NCI-H510A treated with DMSO at 0.1 percent for 48 hours (cell line): Measurements from ENCODE around the gene SWAP70.
"Not testable (repeated sequence)": the region's sequence is repeated elsewhere in the genome, so short reads cannot be mapped to it uniquely, and the experiment has no call there.

Experiments used
- DNase-seq: peaks from one replicate; lab custom pipeline; 2025; lab: John Stamatoyannopoulos, UW

Gene SWAP70

DNA sequence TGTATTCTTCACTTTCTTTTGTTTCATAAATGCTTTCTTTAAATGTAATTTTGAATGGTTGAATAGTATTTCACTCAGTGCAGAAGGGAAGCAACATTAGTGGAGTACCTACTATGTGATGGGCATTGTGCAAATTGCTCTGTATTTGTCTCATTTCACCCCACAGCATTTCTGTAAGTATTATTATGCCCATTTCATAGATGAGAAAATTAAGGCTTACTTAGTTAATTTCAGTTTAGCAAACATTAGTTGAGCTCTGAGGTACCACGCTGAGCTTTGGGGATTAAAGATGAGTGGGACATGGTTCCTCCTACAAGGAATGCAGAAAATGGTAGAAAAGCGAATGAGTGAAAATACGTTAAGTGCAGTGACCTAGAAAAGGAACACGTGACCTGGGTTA, 58.1 kb downstream of the SWAP70 start:
- DNase-seq = no peak

DNA sequence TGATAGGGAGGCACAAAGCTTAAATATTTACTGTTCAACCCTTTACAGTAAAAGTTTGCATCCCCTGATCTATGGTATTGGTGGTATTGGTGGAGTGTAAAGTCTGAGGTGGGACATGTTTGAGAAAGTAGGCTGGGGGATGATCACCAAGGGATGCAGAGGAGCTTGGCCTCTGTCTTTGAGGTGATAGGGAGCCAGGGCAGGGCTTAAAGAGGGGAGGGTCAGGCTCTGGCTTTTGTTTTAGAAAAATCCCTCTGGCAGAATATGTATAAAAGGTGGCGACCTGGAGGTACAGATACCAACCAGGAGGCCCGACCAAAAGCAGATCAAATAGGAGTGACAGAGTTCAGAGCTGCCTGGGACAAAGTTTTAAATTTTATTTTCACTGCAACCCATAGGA, 59.0 kb downstream of the SWAP70 start:
- DNase-seq = no peak

DNA sequence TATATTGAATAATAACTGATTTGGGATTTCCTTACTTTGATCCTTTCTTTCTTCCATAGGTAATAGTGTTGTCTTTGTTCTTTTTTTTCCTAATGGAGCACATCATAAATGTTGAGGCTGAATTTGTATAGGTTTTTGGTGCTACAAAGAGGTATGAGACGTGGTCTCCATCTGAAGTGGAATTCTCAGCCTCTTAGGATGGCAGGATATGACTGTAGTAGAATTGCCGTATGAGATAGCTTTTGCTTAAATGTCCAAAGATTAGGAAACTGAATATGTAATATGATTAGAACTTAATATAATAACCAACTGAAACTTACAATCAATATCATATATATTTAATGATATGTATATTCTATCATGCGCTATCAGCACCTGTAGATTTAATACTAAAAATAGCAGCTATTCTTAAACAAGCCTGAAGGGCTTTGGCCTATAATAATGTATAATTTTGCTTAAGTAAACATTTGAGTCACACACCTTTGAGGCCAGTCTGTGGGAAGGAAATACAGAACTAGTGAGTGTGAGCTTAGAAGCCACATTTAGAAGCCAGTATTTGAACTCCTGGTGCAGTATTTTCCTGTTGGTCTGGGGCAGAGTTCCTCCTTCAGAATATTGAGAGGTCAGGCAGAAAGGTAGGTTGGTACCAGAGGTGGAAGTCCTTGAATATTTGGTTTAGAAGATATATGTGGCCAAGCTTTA, 62.6 kb downstream of the SWAP70 start:
- DNase-seq = no peak

DNA sequence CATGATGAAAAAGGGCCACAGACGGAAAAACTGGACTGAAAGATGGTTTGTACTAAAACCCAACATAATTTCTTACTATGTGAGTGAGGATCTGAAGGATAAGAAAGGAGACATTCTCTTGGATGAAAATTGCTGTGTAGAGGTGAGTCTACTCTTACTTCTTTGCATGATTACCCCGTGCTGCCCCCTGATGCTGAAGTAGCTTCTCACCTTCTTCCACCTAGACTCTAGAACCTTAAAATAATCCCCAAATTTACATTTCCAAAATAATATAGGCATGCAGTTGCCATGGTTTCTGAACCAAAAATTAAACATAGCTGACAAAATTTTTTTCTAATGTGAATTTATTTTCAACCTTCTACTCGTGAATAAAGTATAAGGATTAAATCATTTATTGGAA, 64.2 kb downstream of the SWAP70 start:
- DNase-seq = no peak

DNA sequence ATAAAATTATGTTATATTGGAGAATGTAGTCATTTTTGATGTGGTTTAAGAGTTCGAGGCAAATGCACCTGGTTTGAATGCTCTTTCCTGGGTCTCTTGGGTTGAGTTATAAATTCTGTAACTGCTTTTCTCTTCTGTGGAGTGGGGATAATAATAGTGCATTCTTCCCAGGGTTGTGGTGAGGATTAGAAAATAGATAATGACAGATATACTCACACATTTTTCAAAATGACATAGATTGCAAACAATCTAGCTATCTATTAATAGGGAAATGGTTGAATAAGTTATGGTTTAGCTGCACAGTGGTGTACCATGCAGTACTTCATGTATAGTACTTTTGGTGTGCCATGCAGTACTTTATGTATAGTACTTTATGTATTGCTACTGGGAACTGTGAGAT, 67.4 kb downstream of the SWAP70 start:
- no peak for DNase-seq

DNA sequence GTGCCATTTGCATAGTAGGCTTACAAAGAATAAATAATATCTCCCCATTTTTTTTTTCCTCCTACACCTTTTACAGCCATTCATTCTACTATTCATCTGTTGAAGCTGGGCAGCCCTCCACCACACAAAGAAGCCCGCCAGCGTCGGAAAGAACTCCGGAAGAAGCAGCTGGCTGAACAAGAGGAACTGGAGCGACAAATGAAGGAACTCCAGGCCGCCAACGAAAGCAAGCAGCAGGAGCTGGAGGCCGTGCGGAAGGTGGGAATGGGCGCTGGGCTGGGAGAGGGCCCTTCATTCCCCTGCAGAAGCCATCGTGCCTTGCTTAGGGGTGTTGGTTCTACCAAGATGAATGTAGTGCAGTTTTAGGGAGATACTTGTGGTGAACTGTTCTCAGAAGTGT, 68.6 kb downstream of the SWAP70 start:
- DNase-seq = no peak

DNA sequence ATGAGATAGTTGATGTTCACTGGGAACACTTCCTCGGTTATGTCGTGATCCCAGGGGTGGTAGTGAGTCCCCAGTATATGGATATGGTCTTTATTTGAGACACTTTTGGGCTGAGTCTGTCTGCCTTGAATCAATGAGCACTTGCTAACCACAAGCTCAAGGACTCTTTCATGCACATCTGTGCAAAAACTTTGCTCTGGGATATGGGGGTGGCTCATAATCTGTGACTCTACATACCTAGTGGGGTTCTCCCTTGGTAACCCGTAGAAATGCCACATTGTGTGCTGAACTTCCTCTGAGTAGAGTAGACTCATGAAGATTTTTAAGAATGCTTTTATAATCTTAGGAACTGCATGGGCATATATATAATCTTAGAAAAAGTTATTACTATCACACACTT, 69.3 kb downstream of the SWAP70 start:
- no peak for DNase-seq

- DNase-seq = no peak
Observed at GRCh38 chr11:9735236-9735635, 71.4 kb downstream of the SWAP70 start.

- no peak for DNase-seq
Observed at GRCh38 chr11:9735919-9736318, 72.0 kb downstream of the SWAP70 start.

- no peak for DNase-seq
Observed at GRCh38 chr11:9736365-9736764, 72.5 kb downstream of the SWAP70 start.

- DNase-seq = peak; percentile 58
Observed at GRCh38 chr11:9738116-9738515, 74.2 kb downstream of the SWAP70 start.

GRCh38 chr11:9738707-9739106, 74.8 kb downstream of the SWAP70 start:
- DNase-seq = no peak

- DNase-seq = no peak
Observed at GRCh38 chr11:9739123-9739900, 75.4 kb downstream of the SWAP70 start.

DNA sequence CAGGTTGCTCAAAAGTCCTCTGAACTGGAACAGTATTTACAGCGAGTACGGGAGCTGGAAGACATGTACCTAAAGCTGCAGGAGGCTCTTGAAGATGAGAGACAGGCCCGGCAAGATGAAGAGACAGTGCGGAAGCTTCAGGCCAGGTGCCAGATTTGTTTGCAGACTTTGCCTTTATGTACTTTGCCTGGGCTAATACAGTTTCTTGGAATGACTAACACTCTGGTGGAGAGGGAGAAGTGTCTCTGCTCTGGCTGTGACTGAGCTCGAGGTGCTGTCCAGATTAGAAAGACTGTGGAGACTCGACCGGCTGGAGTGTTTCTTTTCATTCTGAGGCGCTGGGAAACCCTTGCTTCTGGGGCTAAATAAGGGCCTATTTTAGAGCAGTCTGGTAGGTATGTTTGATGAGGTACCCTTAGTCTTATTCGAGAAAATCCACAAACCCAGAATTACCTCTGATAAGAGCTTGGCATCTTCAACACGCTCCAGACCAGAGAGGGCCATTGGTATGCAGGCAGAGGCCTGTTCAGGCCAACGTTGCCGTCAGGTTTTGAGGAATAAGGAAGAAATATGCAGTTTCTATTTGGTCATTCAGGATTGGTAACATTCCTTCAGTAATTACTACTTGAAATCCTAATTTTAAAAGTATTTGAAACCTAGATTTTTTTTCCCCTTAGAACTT, 76.5 kb downstream of the SWAP70 start:
- no peak for DNase-seq

DNA sequence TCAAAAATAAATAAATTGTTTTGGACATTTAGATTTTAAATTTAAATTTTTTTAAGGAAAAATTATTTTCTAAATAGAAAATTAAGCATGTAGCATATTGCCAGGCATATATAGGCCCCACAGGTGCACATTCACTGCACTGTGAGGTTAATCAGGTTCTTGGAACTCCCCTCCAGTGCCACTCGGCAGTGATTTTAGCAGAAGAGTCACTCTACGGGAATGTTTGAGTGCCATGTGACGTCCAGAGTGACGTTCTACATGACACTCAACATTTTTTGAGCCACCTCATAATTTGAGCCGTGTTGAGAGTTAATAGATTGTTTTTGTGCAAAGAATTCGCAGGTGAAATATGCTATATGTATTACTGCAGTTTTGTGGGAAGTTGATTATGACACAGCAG, 77.4 kb downstream of the SWAP70 start:
- no peak for DNase-seq

DNA sequence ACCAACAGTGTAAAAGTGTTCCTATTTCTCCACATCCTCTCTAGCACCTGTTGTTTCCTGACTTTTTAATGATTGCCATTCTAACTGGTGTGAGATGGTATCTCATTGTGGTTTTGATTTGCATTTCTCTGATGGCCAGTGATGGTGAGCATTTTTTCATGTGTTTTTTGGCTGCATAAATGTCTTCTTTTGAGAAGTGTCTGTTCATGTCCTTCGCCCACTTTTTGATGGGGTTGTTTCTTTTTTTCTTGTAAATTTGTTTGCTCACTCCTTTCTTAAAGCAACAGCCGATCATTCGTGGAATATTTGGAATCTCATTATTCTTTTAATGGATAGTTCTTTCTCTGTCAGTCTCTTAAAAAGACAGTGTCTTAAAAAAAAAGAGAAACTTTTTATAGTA, 79.6 kb downstream of the SWAP70 start:
- DNase-seq = not testable (repeated sequence)

DNA sequence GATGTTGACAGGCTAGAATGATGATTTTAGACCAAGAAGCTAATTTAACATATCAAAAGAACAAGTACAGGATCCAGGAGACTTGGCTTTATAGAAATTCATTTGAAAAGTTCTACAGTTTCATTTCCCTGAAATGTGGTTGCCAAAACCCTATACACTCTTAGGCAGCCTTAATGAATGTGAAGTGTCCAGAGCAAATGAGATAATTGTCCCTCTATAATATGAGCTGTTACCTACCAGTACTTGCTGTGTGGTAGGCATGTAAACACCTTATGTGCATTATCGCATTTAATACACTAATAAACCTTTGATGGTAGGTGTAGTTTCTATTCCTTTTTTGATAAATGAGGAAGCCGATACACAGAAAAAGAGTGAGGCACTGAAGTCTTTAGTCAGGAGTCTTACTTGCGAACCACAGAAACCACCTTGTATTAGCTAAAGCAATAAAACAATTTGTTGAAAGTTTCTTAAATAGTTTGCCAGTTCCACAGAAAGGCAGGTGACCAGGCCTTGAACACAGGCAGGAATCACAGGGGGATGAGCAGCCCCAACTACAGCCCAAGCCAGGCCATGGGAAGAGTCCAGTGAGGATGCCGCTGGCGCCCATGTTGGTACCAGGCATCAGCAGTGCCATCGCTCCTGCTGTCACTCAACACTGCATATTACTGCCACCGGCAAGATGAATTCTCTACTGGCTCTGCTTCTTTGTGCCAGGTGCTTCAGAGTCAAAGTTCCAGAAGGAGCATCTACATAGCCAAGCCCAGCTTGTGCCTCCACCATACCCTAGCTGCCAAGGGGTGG, 81.7 kb downstream of the SWAP70 start:
- DNase-seq = no peak

GRCh38 chr11:9747229-9747628, 83.4 kb downstream of the SWAP70 start:
- DNase-seq = no peak

- DNase-seq = peak; percentile 6
Observed at GRCh38 chr11:9747828-9748227, 84.0 kb downstream of the SWAP70 start.

DNA sequence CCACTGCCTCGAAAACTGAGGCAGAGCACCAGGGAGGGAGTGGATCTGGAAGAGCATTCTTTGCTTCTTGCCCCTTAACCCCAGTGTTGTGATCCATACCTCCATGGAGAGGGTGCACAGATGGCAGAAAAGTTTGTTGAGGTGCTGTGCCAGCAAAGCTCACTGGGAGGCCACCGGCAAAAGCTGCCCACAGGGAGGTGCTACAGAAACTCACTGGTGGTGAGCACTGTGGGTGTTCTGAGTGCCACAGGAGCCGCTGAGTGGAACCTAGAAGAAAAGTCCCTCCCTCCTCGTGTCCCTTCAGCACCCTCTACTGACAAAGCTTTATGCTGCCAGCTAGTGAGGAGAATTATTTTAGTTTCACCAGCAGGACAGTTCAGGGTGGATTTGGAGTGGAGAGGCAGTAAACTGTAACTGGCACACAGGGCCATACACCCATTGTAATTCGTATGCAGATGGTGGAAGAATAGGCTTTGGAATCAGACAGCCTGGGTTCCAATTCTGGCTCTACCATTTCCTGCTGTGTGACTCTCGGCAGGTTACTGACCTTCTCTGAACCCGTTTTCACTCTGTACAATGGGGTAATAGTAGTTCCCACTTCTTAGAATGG, 84.6 kb downstream of the SWAP70 start:
- peak; percentile 50 for DNase-seq

- no peak for DNase-seq
Observed at GRCh38 chr11:9750551-9750950, 86.7 kb downstream of the SWAP70 start.

- no peak for DNase-seq
Observed at GRCh38 chr11:9752091-9752490, 88.2 kb downstream of the SWAP70 start.
